ENCODE measurements around the gene SLC6A6.
"Not testable (repeated sequence)": the region's sequence is repeated elsewhere in the genome, so short reads cannot be mapped to it uniquely, and the experiment has no call there.

The SLC6A6 gene

DNA sequence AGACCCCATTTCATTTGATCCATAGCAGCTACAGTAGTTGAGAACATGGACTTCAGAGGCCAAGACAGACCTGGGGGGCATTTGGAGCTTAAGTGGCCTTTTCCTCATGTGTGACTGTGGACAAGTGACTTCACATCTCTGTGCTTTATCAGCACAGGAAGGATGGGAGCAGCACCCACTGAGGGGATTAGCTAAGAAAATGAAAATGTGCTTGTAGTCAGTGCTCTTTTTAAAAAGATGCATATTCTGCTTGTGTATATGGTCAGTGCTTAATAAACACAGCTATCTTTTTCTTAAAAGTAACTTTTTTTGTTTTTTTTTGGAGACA is 34.5 kb downstream of the SLC6A6 start:
- H3F3A ChIP-seq (ENCODE audit: insufficient read depth, low read length), result no peaks in the 10 kb centered on the region
- H3K36me3 ChIP-seq (ENCODE audit: insufficient read depth, low read length), result no peaks in the 10 kb centered on the region
- no peak overlapping the region for H3K4me2 ChIP-seq (ENCODE audit: low read length)
- TF ChIP-seq, protein P1, sequence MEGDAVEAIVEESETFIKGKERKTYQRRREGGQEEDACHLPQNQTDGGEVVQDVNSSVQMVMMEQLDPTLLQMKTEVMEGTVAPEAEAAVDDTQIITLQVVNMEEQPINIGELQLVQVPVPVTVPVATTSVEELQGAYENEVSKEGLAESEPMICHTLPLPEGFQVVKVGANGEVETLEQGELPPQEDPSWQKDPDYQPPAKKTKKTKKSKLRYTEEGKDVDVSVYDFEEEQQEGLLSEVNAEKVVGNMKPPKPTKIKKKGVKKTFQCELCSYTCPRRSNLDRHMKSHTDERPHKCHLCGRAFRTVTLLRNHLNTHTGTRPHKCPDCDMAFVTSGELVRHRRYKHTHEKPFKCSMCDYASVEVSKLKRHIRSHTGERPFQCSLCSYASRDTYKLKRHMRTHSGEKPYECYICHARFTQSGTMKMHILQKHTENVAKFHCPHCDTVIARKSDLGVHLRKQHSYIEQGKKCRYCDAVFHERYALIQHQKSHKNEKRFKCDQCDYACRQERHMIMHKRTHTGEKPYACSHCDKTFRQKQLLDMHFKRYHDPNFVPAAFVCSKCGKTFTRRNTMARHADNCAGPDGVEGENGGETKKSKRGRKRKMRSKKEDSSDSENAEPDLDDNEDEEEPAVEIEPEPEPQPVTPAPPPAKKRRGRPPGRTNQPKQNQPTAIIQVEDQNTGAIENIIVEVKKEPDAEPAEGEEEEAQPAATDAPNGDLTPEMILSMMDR (IDR thresholded peaks at IDR 0.05; ENCODE audit: low read length), result no peak
- TF ChIP-seq EZH2 (IDR thresholded peaks at IDR 0.05; ENCODE audit: borderline replicate concordance, low read length), result no peak
- H4K20me1 ChIP-seq (ENCODE audit: insufficient read depth, low read length), result no peaks in the 10 kb centered on the region
- H3K27me3 ChIP-seq (ENCODE audit: insufficient read depth, low read length), result no peaks in the 10 kb centered on the region
- no peaks in the 10 kb centered on the region for H3K9me3 ChIP-seq (ENCODE audit: low read length)
- H2AFZ ChIP-seq (ENCODE audit: low read length), result no peak overlapping the region
- no peak overlapping the region for H3K9ac ChIP-seq (ENCODE audit: low read length)
- H3K4me3 ChIP-seq (ENCODE audit: low read depth, low read length, poor library complexity, severe bottlenecking), result no peak overlapping the region
- H3K79me2 ChIP-seq (ENCODE audit: insufficient read depth, low read length), result peaks cover 4% of the 10 kb centered on the region; the same call in 1 of the 2 replicates
- no peaks in the 10 kb centered on the region for H3K9me2 ChIP-seq (ENCODE audit: low read depth, low read length)
- peak overlapping the region; percentile 33 for H3K27ac ChIP-seq (ENCODE audit: low read depth, low read length, poor library complexity, severe bottlenecking)
- peaks cover 79% of the 10 kb centered on the region for H3K4me1 ChIP-seq (ENCODE audit: insufficient read depth, low read length, severe bottlenecking)

DNA sequence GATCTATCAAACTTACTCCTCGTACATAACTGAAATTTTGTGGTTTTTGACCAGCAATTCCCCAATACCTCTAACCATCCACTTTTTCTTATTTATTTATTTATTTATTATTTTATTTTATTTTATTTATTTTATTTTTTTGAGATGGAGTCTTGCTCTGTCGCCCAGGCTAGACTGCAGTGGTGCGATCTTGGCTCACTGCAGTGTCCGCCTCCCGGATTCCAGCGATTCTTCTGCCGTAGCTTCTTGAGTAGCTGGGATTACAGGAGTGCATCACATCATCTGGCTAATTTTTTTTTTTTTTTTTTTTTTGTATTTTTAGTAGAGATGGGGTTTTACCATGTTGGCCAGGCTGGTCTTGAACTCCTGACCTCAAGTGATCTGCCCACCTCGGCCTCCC is 35.3 kb downstream of the SLC6A6 start:
- H3K4me1 ChIP-seq (ENCODE audit: insufficient read depth, low read length, severe bottlenecking), result peaks cover 72% of the 10 kb centered on the region
- H3K9me3 ChIP-seq (ENCODE audit: low read length); H4K20me1 ChIP-seq (ENCODE audit: insufficient read depth, low read length); H3K4me3 ChIP-seq (ENCODE audit: low read depth, low read length, poor library complexity, severe bottlenecking); H3K27me3 ChIP-seq (ENCODE audit: insufficient read depth, low read length); H3K9ac ChIP-seq (ENCODE audit: low read length); H3K27ac ChIP-seq (ENCODE audit: low read depth, low read length, poor library complexity, severe bottlenecking); H3F3A ChIP-seq (ENCODE audit: insufficient read depth, low read length); H2AFZ ChIP-seq (ENCODE audit: low read length); H3K9me2 ChIP-seq (ENCODE audit: low read depth, low read length); H3K79me2 ChIP-seq (ENCODE audit: insufficient read depth, low read length); H3K4me2 ChIP-seq (ENCODE audit: low read length); H3K36me3 ChIP-seq (ENCODE audit: insufficient read depth, low read length): not testable (repeated sequence)

DNA sequence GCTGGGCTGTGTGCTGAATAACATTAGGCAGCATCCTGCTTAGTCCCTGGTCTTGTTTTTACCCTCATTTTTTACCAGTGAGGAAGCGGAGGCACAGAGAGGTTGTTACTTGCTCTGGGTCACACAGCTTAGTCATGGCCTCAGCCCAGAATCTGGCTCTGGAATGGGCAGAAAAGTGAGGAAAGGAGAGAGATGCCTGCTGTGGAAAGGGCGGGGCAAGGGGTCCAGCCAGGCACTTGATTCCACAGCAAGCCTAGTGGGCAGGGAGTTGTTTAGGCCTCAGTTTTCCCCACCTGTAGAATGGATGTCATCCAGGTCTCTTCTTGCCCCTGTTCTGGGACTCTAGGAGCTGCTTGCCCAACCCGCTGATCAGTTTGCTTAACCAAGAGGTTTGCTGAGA is 35.9 kb downstream of the SLC6A6 start:
- peak overlapping the region; percentile 72; the same call in 1 of the 2 replicates for H3K4me2 ChIP-seq (ENCODE audit: low read length)
- peak overlapping the region; percentile 93 for H3K27ac ChIP-seq (ENCODE audit: low read depth, low read length, poor library complexity, severe bottlenecking)
- no peak overlapping the region for H2AFZ ChIP-seq (ENCODE audit: low read length)
- peaks cover under 1% of the 10 kb centered on the region; the same call in 1 of the 2 replicates for H3K36me3 ChIP-seq (ENCODE audit: insufficient read depth, low read length)
- H3F3A ChIP-seq (ENCODE audit: insufficient read depth, low read length), result no peaks in the 10 kb centered on the region
- TF ChIP-seq, protein P1 (IDR thresholded peaks at IDR 0.05; ENCODE audit: low read length), result no peak
- no peak for TF ChIP-seq EZH2 (IDR thresholded peaks at IDR 0.05; ENCODE audit: borderline replicate concordance, low read length)
- H4K20me1 ChIP-seq (ENCODE audit: insufficient read depth, low read length), result no peaks in the 10 kb centered on the region
- H3K4me3 ChIP-seq (ENCODE audit: low read depth, low read length, poor library complexity, severe bottlenecking), result no peak overlapping the region
- peaks cover 4% of the 10 kb centered on the region; the same call in 1 of the 2 replicates for H3K79me2 ChIP-seq (ENCODE audit: insufficient read depth, low read length)
- H3K9me3 ChIP-seq (ENCODE audit: low read length), result no peaks in the 10 kb centered on the region
- peaks cover 66% of the 10 kb centered on the region for H3K4me1 ChIP-seq (ENCODE audit: insufficient read depth, low read length, severe bottlenecking)
- H3K27me3 ChIP-seq (ENCODE audit: insufficient read depth, low read length), result no peaks in the 10 kb centered on the region
- no peaks in the 10 kb centered on the region for H3K9me2 ChIP-seq (ENCODE audit: low read depth, low read length)
- no peak overlapping the region; the same call in 1 of the 2 replicates for H3K9ac ChIP-seq (ENCODE audit: low read length)

DNA sequence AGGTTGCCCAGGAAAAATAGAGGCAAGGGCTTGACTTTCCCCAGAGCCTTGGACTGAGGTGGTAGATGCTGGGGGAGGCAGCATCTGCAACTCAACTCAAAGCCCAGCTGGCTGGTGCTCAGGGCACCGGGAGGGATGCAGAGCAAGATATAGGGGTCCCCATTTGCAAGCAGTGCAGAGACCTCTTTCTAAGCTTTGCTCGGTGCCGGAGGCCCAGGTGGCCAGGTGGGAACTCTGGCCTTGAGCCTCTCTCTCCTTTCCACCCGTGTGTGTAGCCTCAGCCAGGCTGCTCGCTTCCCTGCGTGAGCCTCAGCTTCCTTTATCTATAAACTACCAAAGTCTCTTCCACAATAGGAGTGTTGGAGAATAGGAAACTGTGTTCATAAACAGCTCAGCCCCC is 36.5 kb downstream of the SLC6A6 start:
- H3K27ac ChIP-seq (ENCODE audit: low read depth, low read length, poor library complexity, severe bottlenecking), result peak overlapping the region; percentile 93
- H4K20me1 ChIP-seq (ENCODE audit: insufficient read depth, low read length), result no peaks in the 10 kb centered on the region
- no peaks in the 10 kb centered on the region for H3F3A ChIP-seq (ENCODE audit: insufficient read depth, low read length)
- peak overlapping the region; percentile 54; the same call in 1 of the 2 replicates for H3K9ac ChIP-seq (ENCODE audit: low read length)
- peaks cover 4% of the 10 kb centered on the region; the same call in 1 of the 2 replicates for H3K79me2 ChIP-seq (ENCODE audit: insufficient read depth, low read length)
- H3K27me3 ChIP-seq (ENCODE audit: insufficient read depth, low read length), result no peaks in the 10 kb centered on the region
- TF ChIP-seq EZH2 (IDR thresholded peaks at IDR 0.05; ENCODE audit: borderline replicate concordance, low read length), result no peak
- TF ChIP-seq, protein P1 (IDR thresholded peaks at IDR 0.05; ENCODE audit: low read length), result no peak
- peak overlapping the region; percentile 72 for H3K4me2 ChIP-seq (ENCODE audit: low read length)
- H3K9me3 ChIP-seq (ENCODE audit: low read length), result no peaks in the 10 kb centered on the region
- H2AFZ ChIP-seq (ENCODE audit: low read length), result no peak overlapping the region
- peak overlapping the region; percentile 53 for H3K4me3 ChIP-seq (ENCODE audit: low read depth, low read length, poor library complexity, severe bottlenecking)
- peaks cover 7% of the 10 kb centered on the region for H3K36me3 ChIP-seq (ENCODE audit: insufficient read depth, low read length)
- no peaks in the 10 kb centered on the region for H3K9me2 ChIP-seq (ENCODE audit: low read depth, low read length)
- H3K4me1 ChIP-seq (ENCODE audit: insufficient read depth, low read length, severe bottlenecking), result peaks cover 60% of the 10 kb centered on the region

Measured in OCI-LY1 (cell line).